Measurements from ENCODE around the gene RBM10.

Gene RBM10

GRCh38 chrX:47197526-47197925 lies 52.5 kb downstream of the RBM10 start:
- H4K20me1 ChIP-seq (ENCODE audit: insufficient read depth, low read length): no peaks in the 10 kb centered on the region
- no peak overlapping the region for H3K9ac ChIP-seq (ENCODE audit: low read length)
- H3K4me2 ChIP-seq (ENCODE audit: low read depth, low read length): no peak overlapping the region
- no peaks in the 10 kb centered on the region for H3K27me3 ChIP-seq (replicated peaks; ENCODE audit: insufficient read depth, low read length)
- no peak for DNase-seq
- H3K4me1 ChIP-seq (ENCODE audit: low read length): peaks cover 14% of the 10 kb centered on the region; the same call in 1 of the 2 replicates
- no peak for TF ChIP-seq EZH2phosphoT487 (IDR thresholded peaks at IDR 0.05; ENCODE audit: low read length)
- TF ChIP-seq CTCF (IDR thresholded peaks at IDR 0.05; ENCODE audit: low read length): no peak
- TF ChIP-seq EZH2 (optimal IDR thresholded peaks at IDR 0.05; ENCODE audit: low read depth, low read length): no peak
- H3K36me3 ChIP-seq (replicated peaks; ENCODE audit: insufficient read depth, low read length): no peaks in the 10 kb centered on the region
- H3K4me3 ChIP-seq (ENCODE audit: low read length): no peak overlapping the region
- H3K27ac ChIP-seq (ENCODE audit: low read length): no peak overlapping the region
- H3F3A ChIP-seq (ENCODE audit: insufficient read depth, low read length): peaks cover 10% of the 10 kb centered on the region; the same call in 1 of the 2 replicates
- H2AFZ ChIP-seq (ENCODE audit: low read length): no peak overlapping the region
- no peaks in the 10 kb centered on the region for H3K9me3 ChIP-seq (replicated peaks; ENCODE audit: insufficient read depth, low read length)
- H3K9me2 ChIP-seq (replicated peaks; ENCODE audit: insufficient read depth, low read length): no peaks in the 10 kb centered on the region
- peaks cover 69% of the 10 kb centered on the region for H3K79me2 ChIP-seq (ENCODE audit: low read length)

GRCh38 chrX:47198026-47198686 lies 53.1 kb downstream of the RBM10 start:
- H3K4me3 ChIP-seq (ENCODE audit: low read length): no peak overlapping the region
- H3K9ac ChIP-seq (ENCODE audit: low read length): no peak overlapping the region
- no peaks in the 10 kb centered on the region for H3K9me3 ChIP-seq (replicated peaks; ENCODE audit: insufficient read depth, low read length)
- 0 out of 2 replicates have a peak, but pooled peaks cover under 1% of the 10 kb centered on the region for H3K36me3 ChIP-seq (replicated peaks; ENCODE audit: insufficient read depth, low read length)
- peaks cover 14% of the 10 kb centered on the region; the same call in 1 of the 2 replicates for H3K4me1 ChIP-seq (ENCODE audit: low read length)
- H3K27ac ChIP-seq (ENCODE audit: low read length): no peak overlapping the region
- H3K4me2 ChIP-seq (ENCODE audit: low read depth, low read length): no peak overlapping the region
- H3K27me3 ChIP-seq (replicated peaks; ENCODE audit: insufficient read depth, low read length): no peaks in the 10 kb centered on the region
- H2AFZ ChIP-seq (ENCODE audit: low read length): no peak overlapping the region
- DNase-seq: no peak
- no peak for TF ChIP-seq EZH2phosphoT487 (IDR thresholded peaks at IDR 0.05; ENCODE audit: low read length)
- no peak for TF ChIP-seq CTCF (IDR thresholded peaks at IDR 0.05; ENCODE audit: low read length)
- TF ChIP-seq EZH2 (optimal IDR thresholded peaks at IDR 0.05; ENCODE audit: low read depth, low read length): no peak
- H3K9me2 ChIP-seq (replicated peaks; ENCODE audit: insufficient read depth, low read length): no peaks in the 10 kb centered on the region
- peaks cover 3% of the 10 kb centered on the region; the same call in 1 of the 2 replicates for H3F3A ChIP-seq (ENCODE audit: insufficient read depth, low read length)
- H4K20me1 ChIP-seq (ENCODE audit: insufficient read depth, low read length): no peaks in the 10 kb centered on the region
- peaks cover 69% of the 10 kb centered on the region for H3K79me2 ChIP-seq (ENCODE audit: low read length)

GRCh38 chrX:47198687-47199080 lies 53.7 kb downstream of the RBM10 start:
- Histone ChIP-seq H4K20me1 (ENCODE audit: insufficient read depth, low read length) (no peaks in the 10 kb centered on the region), H3K79me2 (ENCODE audit: low read length) (peaks cover 68% of the 10 kb centered on the region)

More at GRCh38 chrX:47198687-47199080, 53.7 kb downstream of the RBM10 start:
- no peaks in the 10 kb centered on the region for H3F3A ChIP-seq (ENCODE audit: insufficient read depth, low read length)
- H3K4me2 ChIP-seq (ENCODE audit: low read depth, low read length): no peak overlapping the region
- no peaks in the 10 kb centered on the region for H3K27me3 ChIP-seq (replicated peaks; ENCODE audit: insufficient read depth, low read length)
- H3K9me3 ChIP-seq (replicated peaks; ENCODE audit: insufficient read depth, low read length): no peaks in the 10 kb centered on the region
- H3K9ac ChIP-seq (ENCODE audit: low read length): no peak overlapping the region
- no peak overlapping the region for H3K4me3 ChIP-seq (ENCODE audit: low read length)
- no peak overlapping the region for H2AFZ ChIP-seq (ENCODE audit: low read length)
- TF ChIP-seq EZH2 (optimal IDR thresholded peaks at IDR 0.05; ENCODE audit: low read depth, low read length) (no peak), EZH2phosphoT487 (IDR thresholded peaks at IDR 0.05; ENCODE audit: low read length) (no peak), CTCF (IDR thresholded peaks at IDR 0.05; ENCODE audit: low read length) (no peak)
- no peaks in the 10 kb centered on the region for H3K9me2 ChIP-seq (replicated peaks; ENCODE audit: insufficient read depth, low read length)
- DNase-seq: no peak
- H3K36me3 ChIP-seq (replicated peaks; ENCODE audit: insufficient read depth, low read length): 0 out of 2 replicates have a peak, but pooled peaks cover 3% of the 10 kb centered on the region
- H3K4me1 ChIP-seq (ENCODE audit: low read length): peaks cover 14% of the 10 kb centered on the region; the same call in 1 of the 2 replicates
- H3K27ac ChIP-seq (ENCODE audit: low read length): no peak overlapping the region

All from MM.1S (cell line).